Gastrocnemius medialis (tissue), 4 donors: ENCODE results near the gene C1orf35. TPM values are rescaled to one million over a fixed set of nuclear protein-coding genes. Genes with fewer than 3 reads are reported as not detected.

Experiments used
- ATAC-seq, 2 donors: fragments of 150-250 bp; one replicate each; pipeline ENCODE4 v1.9.1; 2016
- DNase-seq, 2 donors: peaks; one replicate each; pipeline ENCODE4 v3.0.0-alpha.2; 2019
- H3K27ac ChIP-seq, 4 donors: fragments of 200-600 bp; sonication (generic); 1 replicate in 1 of 4; 2 replicates in 3 of 4; pipeline ENCODE4 v1.5.1; 2016 to 2018; ENCODE audit warnings: mild to moderate bottlenecking in 2 of 4, moderate library complexity in 1 of 4
- H3K27me3 ChIP-seq, 3 donors: fragments of 200-600 bp; sonication (generic) in 2 of 3; 1 replicate in 1 of 3; 2 replicates in 2 of 3; pipeline versions ENCODE4 v1.5.1 to v1.6.0; 2016 to 2019; ENCODE audit warnings: mild to moderate bottlenecking in 1 of 3, moderate library complexity in 1 of 3
- H3K36me3 ChIP-seq, 2 donors: fragments of 200-600 bp; sonication (generic) in 1 of 2; one replicate each; pipeline ENCODE4 v1.5.1; 2017 to 2018
- H3K4me1 ChIP-seq, 2 donors: fragments of 200-600 bp; sonication (generic) in 1 of 2; one replicate each; pipeline ENCODE4 v1.5.1; 2016 to 2017; ENCODE audit warnings: mild to moderate bottlenecking in 2 of 2
- H3K4me3 ChIP-seq, 4 donors: fragments of 200-600 bp; sonication (generic) in 3 of 4; 1 replicate in 1 of 4; 2 replicates in 3 of 4; pipeline ENCODE4 v1.5.1; 2016 to 2019; ENCODE audit warnings: mild to moderate bottlenecking in 2 of 4
- H3K9me3 ChIP-seq, 3 donors: fragments of 200-600 bp; sonication (generic) in 2 of 3; 1 replicate in 1 of 3; 2 replicates in 2 of 3; pipeline ENCODE4 v1.5.1; 2016 to 2019
- CTCF ChIP-seq, 5 experiments: fragments of 450-650 bp in 3 of 5; fragments of 200-600 bp in 2 of 5; sonication (generic) in 2 of 5; IDR thresholded peaks in 4 of 5; conservative IDR thresholded peaks in 1 of 5; 1 replicate in 4 of 5; 2 replicates in 1 of 5; pipeline ENCODE4 v1.5.1; 2016 to 2019; ENCODE audit warnings: antibody characterized with exemption in 5 of 5, mild to moderate bottlenecking in 3 of 5, moderate library complexity in 3 of 5
- POLR2A ChIP-seq, 2 donors: fragments of 450-650 bp; IDR thresholded peaks; one replicate each; pipeline ENCODE4 v1.6.1; 2017; ENCODE audit warnings: antibody characterized with exemption in 2 of 2, mild to moderate bottlenecking in 2 of 2, moderate library complexity in 2 of 2
- in situ Hi-C, 4 donors: fragments of 200-750 bp; cut with MboI; loops; one replicate each; pipeline versions ENCODE4 v1.15.0 to v1.8.0; 2017; ENCODE audit warnings: low sequenced_read_pairs in 4 of 4
- intact Hi-C: fragments of 100-400 bp; cut with DNase I; formaldehyde crosslinking; loops from one replicate; pipeline ENCODE4 v1.15.1; 2023; ENCODE audit warnings: low total_unique reads
- microRNA-seq, 2 donors: library from miRNA; unstranded; fragments of <30 nt; microRNA quantifications; one replicate each; pipeline ENCODE4, GENCODE V29; 2016; ENCODE audit warnings: borderline replicate concordance in 2 of 2
- total RNA-seq, 4 donors: library from RNA; depleted of rRNA; stranded (reverse); fragments of >200 nt; gene quantifications; one replicate each; pipeline versions ENCODE4 v1.1.0 to v1.2.3, GENCODE V29; 2016

C1orf35 gene
- total RNA-seq, 4 donors from 2014 or later, result 5.9 to 11.0 (median 7.8) TPM

GRCh38 chr1:228058172-228058948, 44.8 kb downstream of the C1orf35 start:
- H3K4me1 ChIP-seq, result peaks cover 0 to 5% of the 10 kb centered on the region in 2 donors
- no peaks in the 10 kb centered on the region for H3K9me3 ChIP-seq
- peaks cover 43 to 79% (median 60%) of the 10 kb centered on the region in 3 donors for H3K27me3 ChIP-seq
- no peak for ATAC-seq
- H3K27ac ChIP-seq, result no peak overlapping the region
- TF ChIP-seq POLR2A (IDR thresholded peaks at IDR 0.05), result no peak
- no peak for TF ChIP-seq CTCF (IDR thresholded peaks at IDR 0.05 in 4 of 5, conservative IDR thresholded peaks at IDR 0.05 in 1 of 5)
- H3K4me3 ChIP-seq, result no peak overlapping the region
- no peak for DNase-seq
- intact Hi-C loops (no loop called here), in situ Hi-C loops (no loop called here)
- H3K36me3 ChIP-seq, result no peaks in the 10 kb centered on the region

Small RNAs within 50 kb of the gene (microRNA-seq; reads per million reads assigned to microRNA genes)
- 1.2 to 2.6 reads per million in 2 donors for gene MIR3620

Other genes starting within 250 kb of the C1orf35 start
- 10 to 100 TPM in 3 of 4 donors, 1 to 10 TPM in 1; 6.8 to 29.4 (median 15.5) TPM for gene WNT9A, start 155.4 kb downstream of the C1orf35 start, total RNA-seq
- not detected for gene WNT3A, start 96.3 kb downstream of the C1orf35 start, total RNA-seq
- 100 to 1,000 TPM; 234 to 422 (median 306) TPM for gene ARF1, start 20.6 kb downstream of the C1orf35 start, total RNA-seq
- 100 to 1,000 TPM in 1 of 4 donors, 10 to 100 TPM in 3; 64.7 to 123 (median 74.2) TPM for gene MRPL55, start 6.0 kb upstream of the C1orf35 start, total RNA-seq
- gene GUK1, start 37.0 kb upstream of the C1orf35 start, total RNA-seq, result 100 to 1,000 TPM; 161 to 230 (median 183) TPM
- under 1 TPM in 2 of 4 donors, not detected in 2; 0.26 to 0.64 TPM for gene GJC2, start 46.6 kb upstream of the C1orf35 start, total RNA-seq
- gene IBA57, start 62.5 kb upstream of the C1orf35 start, total RNA-seq, result 10 to 100 TPM in 3 of 4 donors, 1 to 10 TPM in 1; 4.9 to 15.7 (median 12.3) TPM
- 1,000 to 10,000 TPM in 2 of 4 donors, 100 to 1,000 TPM in 2; 798 to 1,571 (median 1,162) TPM for gene OBSCN, start 104.7 kb upstream of the C1orf35 start, total RNA-seq